ENCODE data around the gene RGMA.

DNA sequence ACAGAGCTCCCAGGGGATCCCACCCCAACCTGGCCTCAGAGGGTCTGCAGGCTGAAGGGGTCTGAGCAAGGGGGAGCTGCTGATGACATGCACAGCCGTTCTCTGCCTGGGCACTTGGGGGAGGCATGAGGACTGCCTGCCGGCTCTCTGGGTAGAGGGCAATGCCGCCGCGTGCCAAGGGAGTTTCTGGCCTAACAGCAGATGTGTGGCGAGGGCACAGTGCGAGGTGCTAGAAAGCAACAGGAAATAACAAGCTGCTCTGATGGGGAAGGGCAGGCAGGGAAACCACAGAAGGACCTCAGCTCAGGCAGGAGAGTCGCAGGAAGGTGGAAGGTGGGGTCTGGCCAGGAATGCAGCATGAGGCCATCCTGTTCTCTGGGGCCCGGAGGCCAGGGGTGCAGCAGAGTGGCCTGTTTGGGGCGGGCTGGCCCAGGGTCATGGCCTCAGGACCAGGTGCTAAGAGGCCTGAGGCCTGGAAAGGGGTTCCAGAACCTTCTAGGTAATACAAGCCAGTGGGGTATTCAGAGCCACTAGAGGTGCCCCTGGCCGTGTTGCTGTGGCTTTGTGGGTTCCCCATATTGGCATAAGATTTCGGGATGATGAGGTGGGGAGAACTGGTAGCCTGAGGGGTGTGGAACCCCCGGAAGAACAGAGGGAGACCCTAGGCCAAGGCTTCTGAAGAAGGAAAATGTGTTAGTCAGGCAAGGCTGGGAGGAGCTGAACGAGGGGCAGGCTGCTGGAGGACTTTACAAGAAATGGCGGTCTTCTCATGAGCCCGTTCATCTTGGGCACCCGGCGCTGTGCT is 41.2 kb downstream of the RGMA start:
- TF ChIP-seq, protein P1, sequence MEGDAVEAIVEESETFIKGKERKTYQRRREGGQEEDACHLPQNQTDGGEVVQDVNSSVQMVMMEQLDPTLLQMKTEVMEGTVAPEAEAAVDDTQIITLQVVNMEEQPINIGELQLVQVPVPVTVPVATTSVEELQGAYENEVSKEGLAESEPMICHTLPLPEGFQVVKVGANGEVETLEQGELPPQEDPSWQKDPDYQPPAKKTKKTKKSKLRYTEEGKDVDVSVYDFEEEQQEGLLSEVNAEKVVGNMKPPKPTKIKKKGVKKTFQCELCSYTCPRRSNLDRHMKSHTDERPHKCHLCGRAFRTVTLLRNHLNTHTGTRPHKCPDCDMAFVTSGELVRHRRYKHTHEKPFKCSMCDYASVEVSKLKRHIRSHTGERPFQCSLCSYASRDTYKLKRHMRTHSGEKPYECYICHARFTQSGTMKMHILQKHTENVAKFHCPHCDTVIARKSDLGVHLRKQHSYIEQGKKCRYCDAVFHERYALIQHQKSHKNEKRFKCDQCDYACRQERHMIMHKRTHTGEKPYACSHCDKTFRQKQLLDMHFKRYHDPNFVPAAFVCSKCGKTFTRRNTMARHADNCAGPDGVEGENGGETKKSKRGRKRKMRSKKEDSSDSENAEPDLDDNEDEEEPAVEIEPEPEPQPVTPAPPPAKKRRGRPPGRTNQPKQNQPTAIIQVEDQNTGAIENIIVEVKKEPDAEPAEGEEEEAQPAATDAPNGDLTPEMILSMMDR (IDR thresholded peaks at IDR 0.05): no peak
- TF ChIP-seq POLR2A (IDR thresholded peaks at IDR 0.05): no peak

All from right lobe of liver (tissue), 4 donors.